GM18507 (cell line): ENCODE results near the gene PRH1.
A peak's percentile ranks its signal among the peaks of the same experiment; 100 is the strongest.

Experiments used
- DNase-seq: peaks from one replicate; pipeline ENCODE4 v3.0.0; 2011; ENCODE audit warnings: low read depth; ENCODE audit not compliant: insufficient read length; ENCODE audit errors: extremely low spot score
- FAIRE-seq: peaks from 2 replicates; lab custom pipeline; 2011; peaks lifted over from hg19 to GRCh38; lab: Jason Lieb, UNC

Gene PRH1

DNA sequence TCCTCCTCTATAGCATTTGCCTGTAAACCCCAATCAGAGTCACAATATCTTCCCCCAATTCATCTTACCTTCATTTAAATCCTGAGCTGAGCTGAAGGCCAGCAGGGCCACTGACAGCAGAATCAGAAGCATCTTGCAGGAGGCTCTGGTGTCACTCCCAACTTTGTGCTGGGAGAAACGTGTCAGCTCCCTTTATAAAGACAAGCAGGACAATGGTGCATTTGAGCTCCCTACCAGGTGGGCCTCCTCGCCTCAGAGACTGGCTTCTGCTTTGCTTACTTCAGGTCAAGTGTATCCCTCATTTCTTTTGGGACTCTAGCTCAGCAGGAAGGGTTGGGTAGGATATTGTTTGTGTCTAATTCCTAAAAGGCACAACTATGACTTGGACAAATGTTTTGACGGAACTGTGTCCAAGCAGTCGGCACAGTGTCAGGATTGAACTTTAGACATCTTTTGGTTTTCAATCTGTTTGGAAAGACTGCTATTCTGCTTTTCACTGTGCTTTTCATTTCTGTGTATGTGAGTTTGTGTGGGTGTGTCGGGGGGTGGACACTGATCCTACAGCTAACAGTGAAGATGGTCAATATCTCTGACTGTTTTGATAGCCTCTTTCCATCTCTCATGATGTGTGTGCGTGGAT, at the start of gene PRH1:
Gene PRH1 (minus strand): TSS at position 170 of the 640 bp plus-strand sequence. CDS start 38 bp downstream, at position 132.
- no peak for DNase-seq
- FAIRE-seq: no peak

DNA sequence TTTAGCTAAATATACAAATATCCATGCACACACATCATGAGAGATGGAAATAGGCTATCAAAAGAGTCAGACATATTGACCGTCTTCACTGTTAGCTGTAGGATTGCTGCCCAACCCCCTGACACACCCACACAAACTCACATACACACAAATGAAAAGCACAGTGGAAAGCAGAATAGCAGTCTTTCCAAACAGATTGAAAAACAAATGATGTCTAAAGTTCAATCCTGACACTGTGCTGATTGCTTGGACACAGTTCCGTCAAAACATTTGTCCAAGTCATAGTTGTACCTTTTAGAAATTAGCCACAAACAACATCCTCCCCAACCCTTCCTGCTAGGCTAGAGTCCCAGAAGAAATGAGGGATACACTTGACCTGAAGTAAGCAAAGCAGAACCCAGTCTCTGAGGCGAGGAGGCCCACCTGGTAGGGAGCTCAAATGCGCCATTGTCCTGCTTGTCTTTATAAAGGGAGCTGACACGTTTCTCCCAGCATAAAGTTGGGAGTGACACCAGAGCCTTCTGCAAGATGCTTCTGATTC, 44.8 kb upstream of the PRH1 start, which contains the start of gene PRH2:
Gene PRH2 (plus strand): TSS at position 491 of the 541 bp plus-strand sequence. CDS start 38 bp downstream, at position 529.
- FAIRE-seq (no peak), DNase-seq (no peak)

DNA sequence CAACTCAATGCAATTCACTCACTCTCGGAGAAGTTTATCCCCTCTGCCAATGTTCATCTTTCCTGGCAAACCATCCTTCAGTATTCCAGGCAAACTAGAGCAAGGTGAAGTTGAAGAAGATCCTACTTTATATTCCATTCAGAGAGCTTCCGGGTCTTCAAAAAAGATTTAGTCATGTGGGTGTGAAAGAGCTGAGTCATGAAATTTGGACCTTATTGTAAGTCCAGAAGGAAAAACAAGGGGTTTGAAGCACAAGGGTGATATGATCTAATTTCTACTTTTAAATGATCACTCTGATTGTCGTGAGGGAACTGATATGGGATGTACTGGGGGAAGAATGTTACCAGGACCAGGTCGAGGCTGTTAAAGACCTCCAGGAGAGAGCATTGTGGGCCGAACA, 42.2 kb upstream of the PRH1 start:
- no peak for DNase-seq
- no peak for FAIRE-seq

DNA sequence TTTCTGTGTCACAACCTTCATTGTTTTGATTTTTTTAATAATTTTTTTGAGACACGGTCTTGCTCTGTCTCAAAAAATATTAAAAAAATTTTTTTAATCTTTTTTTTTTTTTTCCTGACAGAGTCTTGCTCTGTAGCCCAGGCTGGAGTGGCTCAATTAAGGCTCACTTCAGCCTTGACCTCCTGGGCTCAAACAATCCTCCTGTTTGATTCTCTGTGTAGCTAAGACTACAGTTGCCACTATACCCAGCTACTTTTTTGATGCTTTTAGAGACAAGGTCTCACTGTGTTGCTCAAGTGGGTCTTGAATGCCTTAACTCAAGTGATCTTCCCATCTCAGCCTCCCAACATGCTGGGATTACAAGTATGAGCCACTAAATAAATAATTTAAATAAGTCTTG, 35.8 kb upstream of the PRH1 start:
- no peak for FAIRE-seq
- no peak for DNase-seq

DNA sequence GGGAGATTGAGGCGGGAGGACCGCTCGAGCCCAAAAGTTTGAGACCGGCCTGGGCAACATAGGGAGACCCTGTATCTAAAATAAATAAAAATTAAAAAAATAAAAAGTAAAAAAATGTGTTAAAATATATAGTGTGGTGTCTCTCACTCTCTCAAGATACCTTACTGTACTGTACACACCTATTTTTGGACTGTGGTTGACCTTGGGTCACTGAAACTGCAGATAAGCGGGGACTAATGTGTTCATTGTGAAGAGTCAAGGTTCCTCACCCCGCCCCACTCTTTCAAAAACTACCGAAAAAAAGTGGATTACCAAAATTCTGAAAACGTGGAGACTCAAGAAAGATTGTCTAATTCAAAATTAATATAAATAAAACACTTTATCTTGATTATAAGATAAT, 26.3 kb upstream of the PRH1 start:
- no peak for FAIRE-seq

DNA sequence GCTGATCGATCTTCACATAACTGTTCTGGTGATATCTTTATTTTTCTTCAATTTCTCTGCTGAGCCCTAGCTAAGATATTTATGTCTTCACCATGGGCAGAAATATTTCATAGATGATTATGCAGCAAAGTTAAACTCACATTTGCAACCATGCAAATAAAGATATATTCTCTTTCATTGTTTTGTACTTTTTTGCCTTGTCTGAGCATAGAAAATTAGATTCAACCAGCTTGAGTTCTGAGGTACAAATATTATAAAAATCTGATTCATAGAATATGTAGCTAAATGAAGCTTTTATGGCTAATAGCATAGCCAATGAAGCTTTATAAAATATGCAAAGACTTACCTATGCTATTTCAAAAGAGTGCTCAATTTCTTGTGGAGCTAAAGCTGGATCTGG, 25.4 kb upstream of the PRH1 start, which contains the start of gene TAS2R13:
Gene TAS2R13 (minus strand): TSS at position 101 of the 400 bp plus-strand sequence. CDS start 264 bp downstream, outside the sequence.
- FAIRE-seq: peak; percentile 9
- no peak for DNase-seq

More for the DNA sequence above, 26.3 kb upstream of the PRH1 start:
- DNase-seq: no peak

DNA sequence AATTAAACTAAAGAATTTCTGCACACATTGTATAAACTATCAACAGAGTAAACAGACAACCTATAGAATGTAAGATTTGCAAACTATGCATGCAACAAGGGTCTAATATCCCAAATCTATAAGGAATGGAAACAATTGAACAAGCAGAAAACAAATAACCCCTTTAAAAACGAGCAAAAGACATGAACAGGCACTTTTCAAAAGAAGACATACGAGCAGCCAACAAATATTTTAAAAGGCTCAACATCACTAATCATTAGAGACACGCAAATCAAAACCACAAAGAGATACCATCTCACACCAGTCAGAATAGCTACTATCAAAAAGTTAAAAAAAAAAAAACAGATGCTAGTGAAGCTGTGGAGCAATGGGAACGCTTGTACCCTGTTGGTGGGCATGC, 20.6 kb upstream of the PRH1 start:
- FAIRE-seq (no peak), DNase-seq (no peak)

DNA sequence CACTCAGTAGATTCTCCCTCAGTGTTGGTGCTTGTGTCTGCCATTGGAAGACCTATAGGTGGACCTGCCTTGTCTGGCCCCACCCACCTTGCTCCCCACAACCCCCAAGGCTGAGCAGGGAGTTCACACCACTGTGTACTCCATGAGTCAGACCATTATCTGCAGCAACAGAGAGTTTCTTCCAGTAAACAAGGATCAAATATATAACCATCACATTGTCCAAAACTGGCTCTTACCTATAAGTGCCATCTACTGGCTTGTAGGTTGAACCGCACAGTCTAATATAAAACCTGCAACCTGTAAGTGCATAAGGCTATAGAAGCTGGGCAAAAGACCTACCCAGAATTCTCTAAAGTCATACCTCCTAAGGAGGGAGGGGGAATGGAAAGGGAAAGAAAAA, 17.4 kb upstream of the PRH1 start:
- FAIRE-seq: no peak
- no peak for DNase-seq

DNA sequence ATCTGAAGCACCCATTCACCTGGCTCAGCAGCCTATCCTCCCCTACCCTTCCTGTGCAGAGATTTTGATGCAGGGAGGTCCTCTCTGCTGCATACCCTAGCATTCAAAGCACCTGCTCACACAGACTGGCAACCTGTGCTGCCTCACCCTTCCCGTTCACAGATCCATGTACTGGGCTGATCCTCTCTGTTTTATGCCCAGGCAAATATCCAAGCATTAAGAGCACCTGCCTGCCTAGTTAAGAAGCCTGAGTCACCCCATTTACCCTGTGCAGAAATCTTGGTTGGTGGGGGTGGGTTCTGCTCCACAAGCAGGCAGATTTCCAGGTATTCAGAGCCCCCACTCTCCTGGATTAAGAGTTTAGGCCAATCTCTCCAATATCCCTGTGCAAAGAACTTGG, 16.9 kb upstream of the PRH1 start:
- DNase-seq (no peak), FAIRE-seq (no peak)

DNA sequence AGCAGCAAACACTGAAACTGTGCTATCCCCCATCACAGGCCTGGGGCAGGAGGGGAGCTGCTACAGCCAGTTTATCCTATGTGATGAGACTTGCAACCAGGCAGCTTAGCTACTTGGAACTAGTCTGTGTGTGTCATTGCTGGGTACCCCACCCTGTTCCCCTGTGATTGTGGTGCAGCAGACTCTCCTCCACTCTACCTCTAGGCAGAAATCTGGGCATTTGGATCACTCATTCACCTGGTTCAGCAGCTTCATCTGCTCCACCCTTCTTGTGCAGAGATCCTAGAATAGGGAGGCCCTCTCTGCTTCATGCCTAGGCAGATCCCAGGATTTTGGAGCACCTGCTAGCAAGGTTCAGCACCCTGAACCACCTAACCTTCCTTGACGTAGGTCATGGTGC, 16.5 kb upstream of the PRH1 start:
- FAIRE-seq: no peak
- DNase-seq: no peak

DNA sequence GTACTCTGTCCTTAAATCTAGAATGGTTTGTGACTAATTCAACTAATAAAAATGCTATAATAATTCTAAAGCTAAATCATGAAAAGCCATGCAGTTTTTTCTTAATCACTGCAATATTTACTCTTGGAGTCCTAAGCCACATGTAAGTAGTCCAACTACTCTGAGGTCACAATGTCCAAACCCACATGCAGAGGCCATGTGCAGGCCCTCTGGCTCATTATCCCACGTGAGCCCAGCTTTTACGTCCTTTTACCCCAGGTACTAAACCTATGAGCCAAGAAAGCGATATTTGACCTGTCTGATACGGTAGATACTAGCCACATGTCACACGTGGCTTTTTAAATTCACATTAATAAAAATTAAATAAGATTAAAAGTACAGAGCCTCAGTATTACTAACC, 12.8 kb upstream of the PRH1 start:
- FAIRE-seq: no peak

DNA sequence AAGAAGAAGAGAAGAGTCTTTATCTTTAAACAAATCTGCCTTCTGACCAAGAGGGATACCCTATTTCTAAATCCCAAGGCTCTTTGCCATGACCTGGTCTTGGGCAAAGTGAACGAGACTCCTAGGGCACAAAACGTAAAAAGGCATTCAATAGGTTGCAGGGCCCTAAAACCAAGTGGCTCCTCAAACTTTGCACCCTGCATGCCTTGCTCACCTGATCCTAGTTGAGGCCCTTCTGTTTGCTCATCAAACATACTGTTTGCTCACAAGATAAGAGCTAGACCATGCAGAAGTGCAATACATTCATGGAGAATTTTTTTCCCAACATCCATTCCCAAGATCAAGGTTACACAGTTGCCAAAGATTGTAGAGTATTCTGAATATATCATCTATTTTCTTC, 7.9 kb upstream of the PRH1 start:
- DNase-seq (no peak), FAIRE-seq (no peak)

More for the DNA sequence above, 12.8 kb upstream of the PRH1 start:
- DNase-seq: no peak

DNA sequence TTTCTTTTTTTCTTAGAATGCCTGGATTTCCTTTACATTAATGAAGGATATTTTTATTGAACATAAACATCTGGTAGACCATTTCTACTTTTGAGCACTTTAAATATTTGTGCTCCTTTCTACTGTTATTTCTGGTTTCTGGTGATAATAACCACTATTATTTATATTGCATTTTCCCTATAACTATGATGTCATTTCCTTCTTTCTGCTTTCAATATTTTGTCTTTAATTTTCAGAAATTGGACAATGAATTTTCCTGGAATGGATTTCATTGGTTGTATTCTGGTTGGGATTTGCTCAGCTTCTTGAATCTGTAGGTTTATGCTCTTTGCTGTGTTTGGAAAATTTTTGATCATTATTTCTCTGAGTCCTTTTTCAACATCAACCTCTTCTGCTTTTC, 5.2 kb upstream of the PRH1 start:
- DNase-seq (no peak), FAIRE-seq (no peak)

DNA sequence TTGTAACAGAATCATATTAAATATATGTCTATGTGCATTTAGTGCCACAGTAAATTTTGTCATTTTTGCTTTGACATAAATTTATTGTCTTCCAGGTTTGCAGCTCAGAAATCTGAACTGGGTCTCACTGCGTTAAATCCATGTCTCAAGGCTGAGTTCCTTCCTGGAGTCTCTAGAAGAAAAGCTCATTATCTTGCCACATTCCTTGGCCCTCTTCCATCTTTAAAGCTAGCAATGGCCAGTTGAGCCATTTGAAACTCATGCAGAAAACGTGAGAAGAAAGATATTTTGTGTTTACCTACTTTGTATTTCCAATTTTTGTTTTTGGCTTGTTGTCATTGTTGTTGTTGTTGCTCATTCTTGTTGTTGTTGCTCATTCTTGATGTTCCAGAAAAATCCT, 10.7 kb downstream of the PRH1 start:
- DNase-seq: no peak
- no peak for FAIRE-seq

DNA sequence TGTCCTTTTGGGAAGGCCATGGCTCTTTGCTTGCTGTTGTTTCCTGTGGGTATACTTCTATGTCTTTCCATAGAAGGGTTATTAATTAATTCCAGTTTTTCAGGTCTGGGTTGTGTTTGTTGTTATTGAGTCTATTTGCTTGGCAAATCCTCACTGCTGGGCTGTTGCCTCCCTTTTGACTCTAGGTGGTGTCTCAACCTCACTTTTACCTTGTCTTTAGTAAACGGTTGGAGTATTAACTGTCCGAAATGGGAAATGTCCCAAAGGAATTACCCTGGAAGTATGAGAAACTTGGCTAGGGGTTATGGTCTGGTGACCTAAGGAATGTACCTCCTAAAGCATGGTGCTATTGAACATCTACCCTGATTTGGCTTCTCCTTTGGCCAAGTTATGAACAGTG, 16.7 kb downstream of the PRH1 start:
- no peak for FAIRE-seq

DNA sequence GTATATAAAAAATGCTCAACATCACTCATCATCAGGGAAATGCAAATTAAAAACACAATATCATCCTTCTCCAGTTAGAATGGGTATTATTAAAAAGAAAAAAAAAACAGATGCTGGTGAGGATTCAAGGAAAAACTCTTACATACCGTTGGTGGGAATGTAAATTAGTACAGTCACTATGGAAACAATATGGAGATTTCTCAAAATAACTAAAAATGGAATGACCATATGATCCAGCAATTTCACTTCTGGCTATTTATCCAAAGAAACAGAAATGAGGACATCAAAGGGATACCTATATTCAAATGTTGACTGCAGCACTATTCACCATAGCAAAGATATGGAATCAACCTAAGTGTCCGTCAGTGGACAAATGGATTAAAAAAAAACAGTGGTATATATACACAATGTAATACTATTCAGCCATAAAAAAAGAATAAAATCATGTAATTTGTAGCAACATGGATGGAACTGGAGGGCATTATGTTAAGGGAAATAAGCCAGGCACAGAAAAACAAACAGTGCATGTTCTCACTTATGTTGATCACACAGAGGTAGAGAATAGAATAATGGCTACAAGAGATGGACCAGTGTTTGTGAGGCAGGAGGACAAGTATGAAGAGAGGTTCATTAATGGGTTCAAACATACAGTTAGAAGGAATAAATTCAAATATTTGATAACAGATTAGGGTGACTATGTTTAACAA, 20.4 kb downstream of the PRH1 start:
- FAIRE-seq: no peak

More for the DNA sequence above, 16.7 kb downstream of the PRH1 start:
- DNase-seq: no peak

DNA sequence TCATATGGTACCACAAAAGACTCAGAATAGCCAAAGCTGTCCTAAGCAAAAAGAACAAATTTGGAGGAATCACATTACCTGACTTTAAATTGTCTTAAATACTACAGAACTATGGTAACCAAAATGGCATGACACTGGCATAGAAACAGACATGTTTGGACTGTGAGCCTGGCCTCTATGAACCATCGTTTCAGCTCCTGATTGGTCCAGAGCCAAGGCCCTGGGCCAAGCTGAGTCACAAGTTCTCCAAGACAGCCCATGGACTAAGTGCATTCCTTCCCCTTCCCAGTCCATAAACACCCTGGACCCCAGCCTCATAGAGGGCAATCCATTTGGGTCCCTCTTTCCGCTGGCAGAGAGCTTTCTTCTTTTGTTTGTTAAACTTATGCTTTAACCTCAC, 22.7 kb downstream of the PRH1 start:
- no peak for DNase-seq
- no peak for FAIRE-seq

More for the DNA sequence above, 20.4 kb downstream of the PRH1 start:
- no peak for DNase-seq

DNA sequence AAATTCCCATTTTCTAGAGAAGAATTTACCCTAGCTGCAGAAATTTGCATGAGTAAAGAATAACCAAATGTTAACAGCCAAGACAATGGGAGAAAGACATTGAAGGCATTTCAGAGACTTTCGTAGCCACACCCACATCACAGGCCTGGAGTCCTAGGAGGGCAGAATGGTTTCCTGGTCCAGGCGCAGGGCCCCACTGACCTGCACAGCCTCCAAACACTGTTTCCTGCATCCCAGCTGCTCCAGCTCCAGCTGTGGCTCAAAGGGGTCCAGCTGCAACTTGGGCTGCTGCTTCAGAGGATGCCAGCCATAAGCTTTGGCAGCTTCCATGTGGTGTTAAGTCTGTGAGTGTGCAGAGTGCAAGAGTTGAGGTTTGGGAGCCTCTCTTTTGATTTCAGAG, 28.2 kb downstream of the PRH1 start:
- no peak for DNase-seq
- no peak for FAIRE-seq

DNA sequence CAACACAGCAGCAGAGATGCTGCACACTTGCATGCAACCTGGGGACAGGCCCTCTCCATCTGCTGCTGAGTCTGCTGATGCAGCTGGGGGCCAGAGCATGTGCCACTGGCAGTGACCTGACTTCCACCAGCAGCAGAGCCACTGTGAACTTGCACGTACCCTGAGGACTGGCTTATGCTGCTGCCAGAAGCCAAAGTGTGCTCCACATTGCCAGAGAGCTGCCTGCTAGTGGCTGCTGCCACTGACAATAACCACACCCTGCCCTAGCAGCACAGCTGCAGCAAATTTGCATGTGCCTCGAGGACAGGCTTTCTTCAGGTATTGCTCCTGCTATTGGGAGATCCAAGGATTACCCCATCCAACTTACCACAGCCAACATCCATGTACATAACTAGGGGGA, 30.3 kb downstream of the PRH1 start:
- no peak for FAIRE-seq
- DNase-seq: no peak

DNA sequence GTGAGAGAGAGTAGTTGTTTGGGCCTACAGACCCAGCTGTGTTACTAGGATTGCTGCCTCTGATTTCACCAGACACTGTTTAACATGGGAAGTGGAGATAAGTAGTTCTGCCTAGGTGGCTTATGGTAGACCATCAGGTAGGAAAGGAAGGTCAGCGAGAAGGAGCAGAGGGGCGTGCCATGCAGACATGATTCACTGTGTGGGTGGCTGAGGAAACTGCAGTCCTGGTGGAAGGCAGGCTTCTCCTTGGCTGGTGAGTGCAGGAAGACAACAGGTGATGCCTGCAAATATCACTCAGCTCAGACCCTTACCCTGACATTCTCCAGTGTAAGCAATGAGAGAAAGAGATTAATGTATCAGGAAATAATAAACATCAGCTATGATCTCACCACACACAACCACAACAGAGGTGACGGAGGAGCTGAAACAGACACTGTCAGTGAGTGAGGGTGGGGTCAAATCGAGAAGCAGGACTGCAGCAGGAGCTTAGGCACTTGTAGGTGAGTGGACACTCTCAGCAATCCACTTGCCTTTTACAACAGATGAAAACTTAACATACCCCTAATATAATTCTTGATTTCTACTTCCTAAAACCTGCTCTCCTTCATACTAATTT, 32.7 kb downstream of the PRH1 start:
- FAIRE-seq: no peak
- no peak for DNase-seq
